Breast epithelium (tissue), 4 donors: ENCODE measurements around the gene KLHDC8B. TPM values are rescaled to one million over a fixed set of nuclear protein-coding genes. Genes with fewer than 3 reads are reported as not detected.

Source experiments
- DNase-seq, 2 donors: peaks; one replicate each; pipeline ENCODE4 v3.0.0-alpha.2; 2019; ENCODE audit warnings: low spot score in 2 of 2
- H3K27ac ChIP-seq, 2 donors: fragments of 200-600 bp; sonication (generic) in 1 of 2; one replicate each; pipeline ENCODE4 v1.5.1; 2016 to 2019; ENCODE audit warnings: mild to moderate bottlenecking in 1 of 2
- H3K27me3 ChIP-seq, 2 donors: fragments of 200-600 bp; sonication (generic) in 1 of 2; one replicate each; pipeline versions ENCODE4 v1.5.1 to v1.6.0; 2017 to 2019; ENCODE audit warnings: control low read depth in 1 of 2, mild to moderate bottlenecking in 1 of 2
- H3K36me3 ChIP-seq: fragments of 200-600 bp; one replicate; pipeline ENCODE4 v1.5.1; 2019
- H3K4me1 ChIP-seq, 2 donors: fragments of 200-600 bp; sonication (generic); one replicate each; pipeline ENCODE4 v1.5.1; 2016 to 2019; ENCODE audit warnings: control low read depth in 1 of 2
- H3K4me3 ChIP-seq, 3 donors: fragments of 200-600 bp; sonication (generic); 1 replicate in 2 of 3; 2 replicates in 1 of 3; pipeline ENCODE4 v1.5.1; 2016 to 2019; ENCODE audit warnings: mild to moderate bottlenecking in 3 of 3, moderate library complexity in 2 of 3
- H3K9me3 ChIP-seq, 2 donors: fragments of 200-600 bp; sonication (generic) in 1 of 2; one replicate each; pipeline ENCODE4 v1.5.1; 2016 to 2019; ENCODE audit warnings: control low read depth in 1 of 2
- CTCF ChIP-seq, 3 donors: fragments of 450-650 bp; IDR thresholded peaks; one replicate each; pipeline ENCODE4 v1.5.1; 2016 to 2017; ENCODE audit warnings: antibody characterized with exemption in 3 of 3, mild to moderate bottlenecking in 3 of 3, moderate library complexity in 3 of 3
- POLR2A ChIP-seq: fragments of 450-650 bp; IDR thresholded peaks from one replicate; pipeline ENCODE4 v1.6.1; 2016; ENCODE audit warnings: antibody characterized with exemption, mild to moderate bottlenecking, moderate library complexity
- POLR2AphosphoS5 ChIP-seq, 3 donors: sonication (generic); formaldehyde crosslinking; IDR thresholded peaks; one replicate each; pipeline ENCODE4 v1.6.1; 2017; ENCODE audit warnings: antibody characterized with exemption in 3 of 3
- intact Hi-C: fragments of 100-400 bp; cut with DNase I; formaldehyde crosslinking; loops from one replicate; pipeline ENCODE4 v1.15.1; 2023; ENCODE audit warnings: low total_unique reads
- total RNA-seq, 3 donors: library from RNA; depleted of rRNA; stranded (reverse); fragments of >200 nt; gene quantifications; one replicate each; pipeline ENCODE4 v1.1.0, GENCODE V29; 2016

The KLHDC8B gene
- total RNA-seq, 3 donors from 2014 or later, result 38.7 to 106 (median 46.2) TPM

GRCh38 chr3:49158792-49159191 lies 12.6 kb upstream of the KLHDC8B start:
- no peak overlapping the region for H3K4me3 ChIP-seq
- intact Hi-C loops, result no loop called here
- no peak for DNase-seq
- H3K9me3 ChIP-seq, result no peaks in the 10 kb centered on the region
- H3K36me3 ChIP-seq, result peaks cover 3% of the 10 kb centered on the region
- H3K27ac ChIP-seq, result no peak overlapping the region
- TF ChIP-seq POLR2A (no peak), POLR2AphosphoS5 (IDR thresholded peaks at IDR 0.05) (no peak), CTCF (IDR thresholded peaks at IDR 0.05) (no peak)
- H3K27me3 ChIP-seq, result no peaks in the 10 kb centered on the region
- H3K4me1 ChIP-seq, result no peaks in the 10 kb centered on the region

- TF ChIP-seq POLR2A, result no peak
- no peak for TF ChIP-seq POLR2AphosphoS5 (IDR thresholded peaks at IDR 0.05)
- no peak for TF ChIP-seq CTCF (IDR thresholded peaks at IDR 0.05)
- Histone ChIP-seq H3K9me3 (no peaks in the 10 kb centered on the region), H3K4me1 (peaks cover 0 to 10% of the 10 kb centered on the region in 2 donors), H3K36me3 (peaks cover 5% of the 10 kb centered on the region), H3K27me3 (no peaks in the 10 kb centered on the region), H3K27ac (no peak overlapping the region), H3K4me3 (no peak overlapping the region)
- no peak for DNase-seq
- intact Hi-C loops, result no loop called here
Measured at GRCh38 chr3:49161197-49161596, 10.2 kb upstream of the KLHDC8B start.

GRCh38 chr3:49161808-49162530 lies 9.4 kb upstream of the KLHDC8B start:
- Histone ChIP-seq H3K9me3 (no peaks in the 10 kb centered on the region), H3K27ac (no peak overlapping the region), H3K36me3 (peaks cover 5% of the 10 kb centered on the region), H3K4me3 (no peak overlapping the region), H3K4me1 (peaks cover 0 to 10% of the 10 kb centered on the region in 2 donors), H3K27me3 (no peaks in the 10 kb centered on the region)
- no peak for DNase-seq
- no peak for TF ChIP-seq POLR2A
- no peak for TF ChIP-seq CTCF (IDR thresholded peaks at IDR 0.05)
- TF ChIP-seq POLR2AphosphoS5 (IDR thresholded peaks at IDR 0.05), result no peak
- intact Hi-C loops, result no loop called here

GRCh38 chr3:49162751-49163419 lies 8.5 kb upstream of the KLHDC8B start:
- Histone ChIP-seq H3K4me1 (peaks cover 0 to 10% of the 10 kb centered on the region in 2 donors), H3K27me3 (no peaks in the 10 kb centered on the region), H3K4me3 (no peak overlapping the region), H3K36me3 (peaks cover 5% of the 10 kb centered on the region), H3K9me3 (no peaks in the 10 kb centered on the region), H3K27ac (no peak overlapping the region)
- DNase-seq, result no peak
- intact Hi-C loops, result no loop called here
- TF ChIP-seq POLR2A (no peak), CTCF (IDR thresholded peaks at IDR 0.05) (no peak), POLR2AphosphoS5 (IDR thresholded peaks at IDR 0.05) (no peak)

GRCh38 chr3:49163609-49164008 lies 7.8 kb upstream of the KLHDC8B start:
- Histone ChIP-seq H3K9me3 (no peaks in the 10 kb centered on the region), H3K36me3 (peaks cover 5% of the 10 kb centered on the region), H3K27me3 (no peaks in the 10 kb centered on the region), H3K4me1 (peaks cover 0 to 10% of the 10 kb centered on the region in 2 donors), H3K27ac (no peak overlapping the region), H3K4me3 (no peak overlapping the region)
- no peak for TF ChIP-seq CTCF (IDR thresholded peaks at IDR 0.05)
- no peak for DNase-seq
- intact Hi-C loops, result no loop called here
